Cardiac fibroblast (primary cell): ENCODE measurements around the gene MCTP1.

Experiments
- DNase-seq, 2 donors: peaks; one replicate each; pipeline versions ENCODE4 v3.0.0 to v3.0.0-alpha.2; 2010; ENCODE audit warnings: low read depth in 2 of 2
- H3K4me3 ChIP-seq, 2 donors: replicated peaks in 1 of 2; 1 replicate in 1 of 2; 2 replicates in 1 of 2; pipeline ENCODE4 v1.5.1; 2011; ENCODE audit warnings: low read depth in 2 of 2, low read length in 2 of 2, mild to moderate bottlenecking in 2 of 2, moderate library complexity in 1 of 2
- TF ChIP-seq, protein P1 (sequence below): IDR thresholded peaks from one replicate; pipeline ENCODE4 v1.5.1; 2011; ENCODE audit warnings: low read depth, mild to moderate bottlenecking, low read length, inconsistent platforms

Gene MCTP1

DNA sequence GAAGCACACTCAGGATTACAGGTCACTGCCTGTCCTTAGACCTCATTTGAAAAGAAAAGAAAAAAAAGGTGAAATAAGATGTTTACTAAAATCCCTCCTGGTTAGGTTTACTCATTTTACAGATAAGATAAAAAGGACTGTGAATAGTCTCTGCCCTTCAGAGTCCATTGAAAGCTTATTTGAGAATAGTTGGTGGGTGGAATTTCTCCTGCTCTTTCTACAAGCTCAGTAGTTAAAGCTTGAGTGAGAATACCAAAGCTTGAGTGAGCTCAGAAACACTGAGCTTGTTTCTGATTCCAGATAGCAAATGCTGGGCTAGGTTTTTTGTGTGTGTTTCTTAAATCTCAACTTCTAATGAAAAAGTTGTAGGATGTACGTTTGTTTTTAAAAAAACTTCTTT lies 559.8 kb downstream of the MCTP1 start:
- DNase-seq = peak in 1 of 2 donors; percentile 5
- TF ChIP-seq, protein P1, sequence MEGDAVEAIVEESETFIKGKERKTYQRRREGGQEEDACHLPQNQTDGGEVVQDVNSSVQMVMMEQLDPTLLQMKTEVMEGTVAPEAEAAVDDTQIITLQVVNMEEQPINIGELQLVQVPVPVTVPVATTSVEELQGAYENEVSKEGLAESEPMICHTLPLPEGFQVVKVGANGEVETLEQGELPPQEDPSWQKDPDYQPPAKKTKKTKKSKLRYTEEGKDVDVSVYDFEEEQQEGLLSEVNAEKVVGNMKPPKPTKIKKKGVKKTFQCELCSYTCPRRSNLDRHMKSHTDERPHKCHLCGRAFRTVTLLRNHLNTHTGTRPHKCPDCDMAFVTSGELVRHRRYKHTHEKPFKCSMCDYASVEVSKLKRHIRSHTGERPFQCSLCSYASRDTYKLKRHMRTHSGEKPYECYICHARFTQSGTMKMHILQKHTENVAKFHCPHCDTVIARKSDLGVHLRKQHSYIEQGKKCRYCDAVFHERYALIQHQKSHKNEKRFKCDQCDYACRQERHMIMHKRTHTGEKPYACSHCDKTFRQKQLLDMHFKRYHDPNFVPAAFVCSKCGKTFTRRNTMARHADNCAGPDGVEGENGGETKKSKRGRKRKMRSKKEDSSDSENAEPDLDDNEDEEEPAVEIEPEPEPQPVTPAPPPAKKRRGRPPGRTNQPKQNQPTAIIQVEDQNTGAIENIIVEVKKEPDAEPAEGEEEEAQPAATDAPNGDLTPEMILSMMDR = no peak
- no peak overlapping the region for H3K4me3 ChIP-seq

DNA sequence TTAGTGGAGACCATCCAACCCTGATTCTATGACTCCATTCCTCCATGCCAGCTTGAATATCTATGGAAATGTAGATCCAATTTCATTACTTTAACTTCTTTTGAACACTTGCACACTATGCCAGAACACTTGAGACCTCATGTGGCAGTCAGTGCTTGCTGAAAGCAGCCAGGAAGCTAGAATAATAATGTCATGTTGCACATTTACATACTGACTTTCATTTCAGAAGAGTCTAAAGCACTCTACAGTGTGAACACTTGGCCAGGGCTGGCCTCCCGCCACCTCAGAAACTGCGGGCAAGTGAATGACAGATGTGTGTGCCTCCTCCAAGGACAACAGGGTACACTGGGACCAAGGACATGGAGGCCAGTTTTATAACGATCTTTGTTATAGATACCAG lies 569.1 kb downstream of the MCTP1 start:
- DNase-seq = no peak
- H3K4me3 ChIP-seq = no peak overlapping the region
- TF ChIP-seq, protein P1 = no peak

DNA sequence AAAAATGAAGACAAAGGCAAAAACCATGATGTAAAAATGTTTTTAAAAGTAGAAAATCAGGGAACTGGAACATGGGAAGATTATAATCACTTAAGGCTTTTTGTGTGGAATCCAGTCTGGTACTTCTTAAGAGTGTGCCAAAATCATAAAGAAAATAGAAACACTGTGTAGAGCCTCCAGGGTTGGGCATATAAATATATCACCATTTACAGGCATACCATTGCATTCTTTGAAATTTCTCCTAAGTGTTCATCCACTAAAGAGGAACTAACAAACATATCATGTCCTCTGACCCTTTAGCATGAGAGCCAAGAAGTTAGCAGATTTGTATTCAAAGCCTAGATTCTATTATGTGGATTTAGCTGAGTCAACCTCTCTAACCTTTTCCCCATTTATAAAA lies 573.1 kb downstream of the MCTP1 start:
- H3K4me3 ChIP-seq = no peak overlapping the region
- TF ChIP-seq, protein P1 = no peak
- no peak for DNase-seq

DNA sequence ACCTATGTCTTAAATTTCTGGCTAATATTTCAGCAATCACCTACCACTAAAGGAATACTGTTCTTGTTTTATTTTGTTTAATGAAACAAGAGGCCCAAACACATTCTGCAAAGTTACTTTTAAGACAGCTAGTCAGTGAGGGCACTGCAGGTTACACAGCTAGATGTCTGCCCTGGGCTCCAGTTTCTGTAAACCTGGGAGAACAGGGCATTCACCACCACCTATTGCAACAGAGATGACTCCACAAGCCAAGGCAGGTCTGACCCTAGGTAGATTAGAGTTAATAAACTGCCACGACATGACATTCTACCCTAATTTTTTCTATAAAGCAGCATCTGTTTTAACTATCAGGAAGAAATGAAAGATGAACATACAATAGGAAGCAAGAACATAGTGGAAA lies 575.6 kb downstream of the MCTP1 start:
- TF ChIP-seq, protein P1 = no peak
- no peak for DNase-seq
- H3K4me3 ChIP-seq = no peak overlapping the region

DNA sequence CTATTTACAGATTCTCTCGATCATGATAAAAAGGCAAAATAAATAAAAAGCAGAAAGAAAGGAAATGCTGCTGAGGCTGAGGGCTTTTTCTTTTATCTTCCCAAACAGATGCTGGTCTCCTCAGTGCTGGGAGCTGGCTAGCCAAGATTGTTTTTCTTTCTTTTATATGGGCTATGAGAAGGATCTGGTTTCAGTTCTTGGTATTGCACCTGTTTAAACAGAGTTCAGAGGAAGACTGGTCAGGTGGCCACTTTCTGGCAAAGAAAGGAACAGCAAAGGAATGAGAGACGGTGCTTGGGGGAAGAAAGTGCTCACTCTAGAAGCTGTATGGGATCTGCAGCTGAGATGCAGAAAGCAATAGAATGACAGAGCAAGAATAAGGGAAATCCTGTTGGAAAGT lies 577.5 kb downstream of the MCTP1 start:
- TF ChIP-seq, protein P1 = no peak
- H3K4me3 ChIP-seq = no peak overlapping the region
- DNase-seq = no peak

DNA sequence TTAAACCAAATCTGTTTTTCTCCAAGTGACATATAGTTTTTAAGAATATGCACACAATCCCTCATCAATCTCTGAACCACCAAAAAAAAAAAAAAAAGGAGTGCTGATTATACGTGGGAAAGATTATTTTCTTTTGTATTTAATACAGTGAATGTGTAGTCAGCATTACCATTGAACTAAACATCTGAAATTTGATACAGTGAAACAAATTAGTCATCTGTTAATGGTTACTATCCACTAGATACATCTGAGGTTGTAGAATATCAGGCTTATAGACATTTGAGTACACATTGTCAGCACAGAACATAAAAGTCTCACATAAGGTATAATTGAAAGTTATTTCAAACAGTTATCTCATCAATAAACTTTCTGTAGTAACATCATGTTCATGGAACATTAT lies 579.5 kb downstream of the MCTP1 start:
- TF ChIP-seq, protein P1 = no peak
- DNase-seq = peak in 1 of 2 donors; percentile 8
- no peak overlapping the region for H3K4me3 ChIP-seq

DNA sequence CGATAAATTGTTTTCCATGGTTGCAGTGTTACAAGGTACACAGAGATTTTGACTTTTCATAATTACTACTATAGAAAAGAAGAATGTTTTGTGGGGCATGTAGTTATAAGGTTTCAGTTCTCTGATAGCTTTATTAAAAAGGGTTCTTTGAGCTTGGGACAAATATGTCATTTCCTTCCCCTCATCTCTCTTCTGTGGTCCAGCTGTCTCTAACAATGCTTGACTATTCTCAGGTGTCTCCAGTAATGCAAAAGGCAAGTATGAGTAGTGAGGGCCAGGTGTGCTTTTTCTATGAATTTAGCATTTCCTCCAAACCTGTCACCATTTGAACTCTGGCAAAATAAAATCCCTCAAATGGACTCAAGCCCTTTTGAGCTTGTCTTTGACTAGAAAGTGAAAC lies 582.2 kb downstream of the MCTP1 start:
- no peak overlapping the region for H3K4me3 ChIP-seq
- TF ChIP-seq, protein P1 = no peak
- DNase-seq = no peak
